Osteocyte (in vitro differentiated cells): ENCODE measurements around the gene MCCC2. TPM values are rescaled to one million over a fixed set of nuclear protein-coding genes. Genes with fewer than 3 reads are reported as not detected.
"Not testable (repeated sequence)": the region's sequence is repeated elsewhere in the genome, so short reads cannot be mapped to it uniquely, and the experiment has no call there.

ENCODE experiments used
- DNase-seq: peaks from one replicate; pipeline ENCODE4 v3.0.0; 2021; ENCODE audit warnings: mixed read lengths; ENCODE audit not compliant: unreplicated experiment; ENCODE audit errors: extremely low spot score
- H3K27ac Mint-ChIP-seq: one replicate; pipeline ENCODE4 v1.8.0; 2021; ENCODE audit warnings: mild to moderate bottlenecking, mixed read lengths; ENCODE audit not compliant: unreplicated experiment
- H3K27me3 Mint-ChIP-seq: one replicate; pipeline ENCODE4 v1.8.0; 2021; ENCODE audit warnings: mixed read lengths; ENCODE audit not compliant: unreplicated experiment
- H3K36me3 Mint-ChIP-seq: one replicate; pipeline ENCODE4 v1.8.0; 2021; ENCODE audit warnings: mixed read lengths; ENCODE audit not compliant: unreplicated experiment
- H3K4me1 Mint-ChIP-seq: one replicate; pipeline ENCODE4 v1.8.0; 2021; ENCODE audit warnings: mixed read lengths; ENCODE audit not compliant: unreplicated experiment
- H3K4me3 Mint-ChIP-seq: one replicate; pipeline ENCODE4 v1.8.0; 2021; ENCODE audit warnings: mild to moderate bottlenecking, moderate library complexity, mixed read lengths; ENCODE audit not compliant: unreplicated experiment
- H3K9me3 Mint-ChIP-seq: one replicate; pipeline ENCODE4 v1.8.0; 2021; ENCODE audit warnings: mixed read lengths; ENCODE audit not compliant: unreplicated experiment
- CTCF ChIP-seq: fragments of 200-600 bp; sonication (generic); IDR thresholded peaks from 2 replicates; pipeline ENCODE4 v1.5.0; 2021; ENCODE audit warnings: antibody characterized with exemption, mild to moderate bottlenecking, moderate library complexity
- total RNA-seq: library from RNA; stranded (reverse); gene quantifications from 2 replicates; pipeline ENCODE4 v1.2.1, GENCODE V29; 2021

Gene MCCC2
- total RNA-seq, 1 donor from 2014 or later: 30.5 TPM

GRCh38 chr5:71633255-71634155 lies 46.4 kb downstream of the MCCC2 start:
- no peak for DNase-seq
- TF ChIP-seq CTCF: no peak
- Mint-ChIP-seq H3K4me3 (no peak overlapping the region), H3K4me1 (no peaks in the 10 kb centered on the region), H3K27ac (no peak overlapping the region), H3K36me3 (peaks cover 33% of the 10 kb centered on the region), H3K9me3 (peaks cover 4% of the 10 kb centered on the region), H3K27me3 (no peaks in the 10 kb centered on the region)

- Mint-ChIP-seq H3K4me3 (no peak overlapping the region), H3K4me1 (no peaks in the 10 kb centered on the region), H3K27ac (no peak overlapping the region), H3K9me3 (peaks cover 4% of the 10 kb centered on the region), H3K27me3 (no peaks in the 10 kb centered on the region), H3K36me3 (peaks cover 40% of the 10 kb centered on the region)
- no peak for DNase-seq
- no peak for TF ChIP-seq CTCF
Observed at GRCh38 chr5:71637133-71637532, 50.0 kb downstream of the MCCC2 start.

- no peak for TF ChIP-seq CTCF
- Mint-ChIP-seq H3K27ac (no peak overlapping the region), H3K9me3 (peaks cover 4% of the 10 kb centered on the region), H3K4me3 (no peak overlapping the region), H3K27me3 (no peaks in the 10 kb centered on the region), H3K4me1 (no peaks in the 10 kb centered on the region), H3K36me3 (peaks cover 36% of the 10 kb centered on the region)
- no peak for DNase-seq
Observed at GRCh38 chr5:71640408-71640807, 53.3 kb downstream of the MCCC2 start.

GRCh38 chr5:71645030-71645429 lies 57.9 kb downstream of the MCCC2 start:
- no peak for DNase-seq
- H3K9me3 Mint-ChIP-seq: no peaks in the 10 kb centered on the region
- no peaks in the 10 kb centered on the region for H3K27me3 Mint-ChIP-seq
- no peak overlapping the region for H3K4me3 Mint-ChIP-seq
- TF ChIP-seq CTCF: no peak
- peaks cover 43% of the 10 kb centered on the region for H3K36me3 Mint-ChIP-seq
- H3K27ac Mint-ChIP-seq: no peak overlapping the region
- H3K4me1 Mint-ChIP-seq: no peaks in the 10 kb centered on the region

- peaks cover 54% of the 10 kb centered on the region for H3K36me3 Mint-ChIP-seq
- not testable (repeated sequence) for H3K27me3 Mint-ChIP-seq, H3K4me3 Mint-ChIP-seq, H3K27ac Mint-ChIP-seq, DNase-seq, H3K9me3 Mint-ChIP-seq, H3K4me1 Mint-ChIP-seq
Observed at GRCh38 chr5:71650940-71651339, 63.8 kb downstream of the MCCC2 start.
